WTC11 (cell line): Measurements from ENCODE around the gene TPM3.
"Not testable (repeated sequence)": the region's sequence is repeated elsewhere in the genome, so short reads cannot be mapped to it uniquely, and the experiment has no call there.

Experiments used
- CTCF ChIP-seq: fragments of 200-600 bp; IDR thresholded peaks from 2 replicates; pipeline ENCODE4 v1.8.0; 2022; ENCODE audit warnings: antibody characterized with exemption
- NFE2L1 ChIP-seq: sonication (generic); formaldehyde crosslinking; IDR thresholded peaks from 2 replicates; pipeline ENCODE4 v1.8.1; 2023; ENCODE audit warnings: missing genetic modification reagents

GRCh38 chr1:154231112-154231511 is 39.2 kb upstream of the TPM3 start:
- not testable (repeated sequence) for TF ChIP-seq CTCF; NFE2L1 (CRISPR knock-in tag)
